ENCODE data around the gene GPR149.

GPR149 gene

DNA sequence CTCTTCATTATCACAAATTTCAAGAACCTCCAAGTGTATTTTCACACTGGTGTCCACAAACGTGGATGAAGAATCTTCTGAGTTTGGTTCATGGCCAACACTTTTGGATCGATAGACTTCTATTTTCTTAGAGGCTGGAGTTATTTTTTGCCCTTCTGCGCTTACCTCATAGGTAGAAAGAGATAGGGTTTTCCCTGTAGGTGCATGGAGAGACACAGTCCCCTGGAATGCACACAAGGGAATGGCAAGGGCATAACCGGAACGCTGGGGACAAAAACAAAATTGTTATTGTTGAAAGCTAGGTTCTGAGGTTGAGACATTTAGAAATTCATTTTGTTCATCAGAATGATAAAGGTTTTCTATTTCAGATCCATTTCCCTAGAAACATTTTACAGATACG, 92.0 kb downstream of the GPR149 start:
- no peak for DNase-seq

DNA sequence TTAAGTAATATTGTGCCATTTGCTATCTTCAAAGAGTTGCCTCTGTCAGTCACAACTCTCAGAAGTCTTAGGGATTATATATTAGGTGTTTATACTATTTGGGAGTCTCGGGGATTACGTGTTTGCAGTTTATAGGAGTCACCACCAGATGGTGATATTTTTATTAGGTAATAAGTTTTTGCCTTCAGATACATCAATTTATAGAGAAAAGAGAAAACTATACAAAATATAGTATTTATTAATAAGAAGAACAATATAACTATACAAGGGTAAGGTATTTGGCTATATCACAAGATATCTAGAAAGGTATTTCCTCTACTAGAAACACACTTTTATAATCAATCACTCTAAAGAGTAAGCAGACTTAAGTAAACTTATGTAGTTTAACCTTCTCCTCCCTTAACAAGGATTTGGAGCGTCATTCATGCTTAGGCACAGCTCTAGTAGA, 95.0 kb downstream of the GPR149 start:
- peak; percentile 46 to 76 for DNase-seq

DNA sequence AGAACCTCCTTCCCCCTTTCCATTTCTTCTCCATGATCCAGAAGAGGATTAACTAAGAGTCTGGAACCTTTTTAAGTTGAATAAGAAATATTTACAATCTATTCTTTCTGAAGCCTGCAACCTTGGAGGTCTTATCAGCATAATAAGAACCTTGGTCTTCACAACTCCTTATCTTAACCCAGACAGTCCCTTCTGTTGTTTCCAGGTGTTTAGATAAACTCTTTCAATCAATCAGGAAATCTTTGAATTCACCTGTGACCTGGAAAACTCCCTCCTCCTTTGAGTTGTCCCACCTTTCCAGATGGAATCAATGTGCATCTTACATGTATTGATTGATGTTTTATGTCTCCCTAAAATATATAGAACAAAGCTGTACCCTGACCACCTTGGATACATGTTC, 102.1 kb downstream of the GPR149 start:
- DNase-seq, result no peak

DNA sequence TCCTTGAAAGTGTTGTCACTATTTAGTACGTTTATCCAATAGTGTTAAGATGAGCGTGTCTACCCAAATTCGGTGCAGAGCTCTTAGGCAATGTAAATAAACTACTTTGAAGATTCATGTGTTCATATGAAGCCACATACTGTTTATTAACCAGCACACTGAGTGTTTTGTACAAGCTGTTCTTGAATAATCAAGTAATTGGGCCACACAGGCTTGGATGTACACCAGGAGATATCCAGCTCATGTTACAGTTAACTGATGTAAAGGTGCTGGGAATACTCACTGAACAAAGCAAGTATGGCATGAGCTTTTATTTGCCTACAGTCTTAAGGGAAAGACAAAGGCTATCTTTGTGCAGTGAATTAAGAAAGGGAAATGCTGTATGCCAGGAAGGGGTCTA, 105.1 kb downstream of the GPR149 start:
- DNase-seq, result peak in 1 of 2 experiments; percentile 21

DNA sequence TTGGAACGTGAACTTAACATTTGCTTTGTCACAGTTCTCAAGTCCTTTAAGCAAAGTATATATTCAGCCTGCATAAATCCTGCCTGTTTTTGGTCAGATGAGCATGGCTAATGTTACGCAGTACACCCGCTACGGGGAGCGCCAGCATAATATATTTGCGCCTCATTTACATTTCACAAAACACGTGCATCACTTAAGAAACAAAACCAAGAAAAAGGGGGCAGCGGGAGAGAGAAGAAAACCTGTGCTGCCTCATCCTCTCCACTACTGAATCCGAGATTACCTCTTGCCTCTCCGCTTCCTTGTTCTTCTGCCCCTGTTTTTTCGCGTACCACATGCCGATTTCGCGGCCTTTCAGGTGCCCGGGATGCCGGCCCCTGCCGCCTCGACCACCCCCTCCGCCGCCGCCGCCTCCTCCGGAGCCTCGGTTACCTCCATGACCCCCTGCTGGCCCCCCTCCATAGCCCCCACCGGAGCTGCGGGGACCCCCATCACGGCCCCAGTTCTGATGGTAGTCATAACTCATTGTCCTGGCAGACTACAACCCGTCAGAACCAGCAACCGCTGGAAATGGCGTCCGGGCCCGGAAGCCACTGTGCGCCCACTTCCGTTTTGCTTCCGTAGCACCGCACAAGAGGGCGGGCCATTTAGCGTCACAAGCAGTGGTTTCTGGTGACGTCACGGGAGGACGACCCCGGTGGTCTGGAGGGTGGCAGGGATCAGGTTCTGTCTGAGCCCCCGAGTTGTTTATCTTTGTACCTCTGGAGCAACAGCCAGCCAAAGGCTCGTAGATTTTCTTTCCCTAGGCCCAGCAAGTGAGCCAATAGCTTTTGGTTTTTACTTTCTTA, 105.9 kb downstream of the GPR149 start, which contains the start of gene DHX36:
TSS of gene DHX36 (minus strand) at position 597 of the 848 bp plus-strand sequence. CDS start at position 526, 71 bp downstream.
- DNase-seq, result peak; percentile 85 to 93

DNA sequence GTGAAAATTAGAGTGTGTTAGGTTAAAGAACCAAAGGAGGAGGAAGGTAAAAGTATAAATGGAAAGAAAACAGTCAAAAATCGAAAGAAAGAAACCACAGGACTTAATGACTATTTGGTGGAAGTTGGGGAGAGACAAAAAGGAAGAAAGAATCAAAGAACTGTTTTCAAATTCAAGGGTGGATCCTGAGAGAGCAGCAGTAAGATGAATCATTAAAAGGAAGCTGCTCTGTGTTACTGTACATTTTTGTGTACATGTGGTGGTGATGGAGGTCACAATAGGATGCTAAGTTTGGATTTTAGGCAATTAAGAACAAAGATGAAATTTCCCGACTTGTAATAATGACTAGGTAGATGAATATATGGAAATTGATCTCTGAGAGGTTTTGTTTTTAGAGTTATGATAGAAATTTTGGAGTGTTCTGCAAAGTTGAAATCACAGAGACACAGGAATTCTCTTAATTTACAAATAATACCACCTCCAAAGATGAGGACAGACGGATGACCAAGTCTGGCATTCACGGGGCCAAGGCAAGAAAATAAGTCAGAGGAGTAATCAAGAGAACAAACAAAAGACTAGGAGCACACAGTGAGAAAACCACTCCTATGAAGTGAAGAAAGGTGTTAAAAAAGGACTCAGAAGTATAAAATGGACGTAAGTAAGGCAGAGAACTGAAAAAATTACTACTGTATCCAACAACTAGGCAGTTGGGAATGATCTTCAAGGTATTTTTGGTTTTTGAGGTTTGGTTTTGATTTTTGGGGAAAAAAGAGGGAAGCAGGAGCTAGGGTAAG, 112.8 kb downstream of the GPR149 start:
- no peak for DNase-seq

DNA sequence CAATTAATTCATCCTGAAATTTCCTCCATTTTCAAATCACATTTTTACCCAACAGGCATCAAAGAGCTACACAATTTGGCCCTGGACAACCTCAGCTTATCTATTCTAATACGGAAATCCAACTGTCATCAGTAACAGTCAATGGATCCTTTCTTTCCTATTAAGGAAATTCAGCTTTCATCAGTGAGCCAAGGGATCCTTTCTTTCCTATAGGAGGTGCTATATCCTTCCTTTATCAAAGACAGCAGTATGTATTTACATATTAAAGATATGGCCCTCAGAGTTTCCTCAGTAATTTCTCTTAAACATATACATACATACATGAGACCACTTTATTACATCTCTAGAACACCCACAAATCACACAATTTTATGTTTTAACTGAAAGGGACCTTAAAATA, 115.8 kb downstream of the GPR149 start:
- DNase-seq, result no peak

DNA sequence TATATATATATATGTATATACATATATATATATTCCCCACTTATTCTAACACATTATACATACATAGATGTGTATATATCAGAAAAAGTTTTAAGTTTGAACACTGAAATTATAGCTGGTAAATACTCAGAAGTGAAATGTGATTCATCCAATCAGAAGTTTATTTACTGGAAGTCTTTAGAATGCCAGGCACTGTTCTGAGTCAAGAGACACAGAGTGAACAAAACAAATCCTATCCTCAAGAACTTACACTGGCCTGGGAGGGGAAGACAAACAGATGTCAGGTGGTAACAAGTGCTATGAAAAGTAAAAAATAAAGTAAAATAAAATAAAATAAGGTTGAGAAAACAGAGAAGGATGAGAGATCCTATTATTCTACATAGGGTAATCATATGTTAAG, 119.2 kb downstream of the GPR149 start:
- no peak for DNase-seq

DNA sequence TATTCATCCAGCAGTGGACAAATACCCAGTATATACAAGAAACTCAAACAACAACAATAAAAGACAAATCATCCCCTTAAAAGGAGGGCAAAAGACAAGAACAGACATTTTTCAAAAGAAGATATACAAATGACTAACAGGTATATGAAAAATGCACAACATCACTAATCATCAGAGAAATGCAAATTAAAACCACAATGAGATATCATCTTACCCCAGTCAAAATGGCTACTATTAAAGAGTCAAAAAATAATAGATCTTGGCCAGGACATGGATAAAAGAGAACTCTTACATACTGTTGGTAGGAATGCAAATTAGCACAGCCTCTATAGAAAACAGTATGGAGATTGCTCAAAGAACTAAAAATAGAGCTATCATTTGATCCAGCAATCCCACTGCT, 122.6 kb downstream of the GPR149 start:
- DNase-seq, result no peak

DNA sequence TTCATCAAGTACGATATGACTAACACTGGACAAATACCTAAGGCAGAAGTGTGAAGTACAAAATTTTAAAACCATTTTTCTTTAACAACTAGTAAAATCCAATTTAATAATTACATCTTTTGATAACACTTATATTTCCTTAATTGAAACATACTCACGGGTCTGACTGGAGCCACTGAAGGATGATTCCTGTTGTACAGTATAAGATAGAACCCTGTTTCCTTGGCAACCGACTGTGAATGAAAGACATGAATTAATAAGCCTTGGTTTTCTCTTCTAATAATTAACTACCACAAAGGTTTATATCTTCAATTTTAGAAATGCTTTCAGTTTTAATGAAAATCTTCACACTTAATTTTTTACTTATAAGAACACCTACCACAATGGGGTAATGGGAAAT, 125.1 kb downstream of the GPR149 start:
- no peak for DNase-seq

DNA sequence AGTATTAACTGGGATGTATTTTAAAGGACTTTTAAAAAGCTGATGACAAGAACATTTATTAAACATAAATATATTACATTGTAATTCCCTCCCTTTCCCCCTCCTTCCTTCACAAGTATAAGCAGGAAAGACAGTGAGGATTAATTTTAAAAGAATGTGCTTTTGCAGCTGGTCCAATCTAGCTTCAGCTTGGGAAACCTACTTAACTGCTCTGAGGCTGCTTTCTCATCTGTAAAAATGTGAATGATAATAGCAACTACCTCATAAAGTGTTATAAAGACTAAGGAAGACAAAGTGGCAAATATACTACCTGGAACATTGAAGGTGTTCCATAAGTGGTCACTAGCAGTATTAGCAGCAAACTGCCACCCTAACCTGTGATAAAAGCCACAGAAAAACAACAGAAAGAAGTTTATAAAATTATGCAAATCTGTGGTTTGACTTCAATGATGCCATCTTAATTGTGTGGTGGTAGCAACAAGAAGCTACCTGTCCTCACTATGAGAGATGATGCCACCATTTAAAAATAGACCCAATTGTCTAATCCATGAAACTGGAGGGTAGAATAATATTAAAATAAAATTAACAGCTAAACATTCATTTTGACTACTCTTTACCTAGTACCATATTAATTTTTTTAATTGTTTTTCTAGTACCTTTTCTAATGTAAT, 125.7 kb downstream of the GPR149 start:
- no peak for DNase-seq

DNA sequence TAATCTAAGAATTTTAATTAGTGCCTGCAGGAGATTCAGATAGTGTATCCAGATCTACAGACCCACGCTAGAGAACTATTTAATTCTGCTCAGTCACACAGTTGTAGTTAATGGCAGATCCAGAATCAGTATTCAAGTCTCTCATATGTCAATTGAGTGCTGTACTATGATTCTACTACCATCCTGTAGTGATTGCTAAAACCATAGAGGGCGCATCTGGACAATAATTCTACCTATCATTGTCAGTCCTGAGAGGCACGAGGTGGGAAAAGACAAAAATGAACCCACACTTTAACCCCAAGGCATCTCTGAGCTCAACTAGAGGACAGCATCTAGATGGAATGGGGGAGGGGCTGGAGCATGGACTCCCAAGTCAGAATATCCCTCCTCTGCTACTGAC, 128.4 kb downstream of the GPR149 start:
- DNase-seq, result peak in 1 of 2 experiments; percentile 14

DNA sequence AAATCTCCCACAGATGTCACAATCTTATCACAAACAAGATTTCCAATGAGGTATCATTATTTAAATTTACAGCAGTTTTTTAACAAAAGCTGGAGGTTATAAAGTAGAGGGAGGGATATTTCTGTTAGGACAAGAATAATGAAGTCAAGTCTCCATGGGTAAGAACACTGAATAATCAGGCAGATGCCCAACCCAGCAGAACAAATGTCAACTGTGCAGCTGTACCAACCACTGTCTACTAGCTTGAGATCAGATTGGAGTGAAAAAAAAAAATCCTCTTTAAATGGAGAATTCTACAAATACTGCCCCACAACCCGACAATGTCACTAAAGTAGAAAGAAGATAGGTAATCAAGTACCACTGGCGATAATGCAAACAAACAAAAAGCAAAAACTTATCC, 136.0 kb downstream of the GPR149 start:
- DNase-seq, result no peak

DNA sequence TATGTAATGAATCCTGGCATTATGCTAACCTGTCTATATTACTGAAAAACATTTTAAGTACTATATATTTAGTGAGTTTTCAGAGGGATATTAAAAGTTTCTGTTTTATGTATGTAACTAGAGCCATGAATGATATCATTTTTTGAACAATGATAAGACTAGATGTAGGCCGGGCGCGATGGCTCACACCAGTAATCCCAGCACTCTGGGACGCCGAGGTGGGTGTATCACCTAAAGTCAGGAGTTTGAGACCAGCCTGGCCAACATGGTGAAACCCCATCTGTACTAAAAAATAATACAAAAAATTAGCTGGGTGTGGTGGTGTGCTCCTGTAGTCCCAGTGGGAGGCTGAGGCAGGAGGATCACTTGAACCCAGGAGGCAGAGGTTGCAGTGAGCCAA, 139.8 kb downstream of the GPR149 start:
- DNase-seq, result no peak

Data from NCI-H524 (cell line).